Suprapubic skin (tissue), 4 donors: ENCODE results near the gene TNS1. TPM values are rescaled to one million over a fixed set of nuclear protein-coding genes. Genes with fewer than 3 reads are reported as not detected.

Experiments
- DNase-seq, 2 donors: peaks; one replicate each; pipeline ENCODE4 v3.0.0-alpha.2; 2019; ENCODE audit warnings: low spot score in 2 of 2
- H3K27ac ChIP-seq: fragments of 200-600 bp; sonication (generic); one replicate; pipeline ENCODE4 v1.5.1; 2019
- H3K27me3 ChIP-seq: fragments of 200-600 bp; sonication (generic); one replicate; pipeline ENCODE4 v1.5.1; 2019
- H3K36me3 ChIP-seq: fragments of 200-600 bp; sonication (generic); one replicate; pipeline ENCODE4 v1.5.1; 2019
- H3K4me1 ChIP-seq: fragments of 200-600 bp; sonication (generic); one replicate; pipeline ENCODE4 v1.5.1; 2019
- H3K4me3 ChIP-seq: fragments of 200-600 bp; sonication (generic); one replicate; pipeline ENCODE4 v1.5.1; 2019; ENCODE audit warnings: mild to moderate bottlenecking
- H3K9me3 ChIP-seq: fragments of 200-600 bp; sonication (generic); one replicate; pipeline ENCODE4 v1.5.1; 2019
- EP300 ChIP-seq: sonication (generic); formaldehyde crosslinking; IDR thresholded peaks from one replicate; pipeline ENCODE4 v1.6.1; 2017; ENCODE audit warnings: antibody characterized with exemption
- POLR2A ChIP-seq, 2 donors: fragments of 450-650 bp; IDR thresholded peaks; one replicate each; pipeline ENCODE4 v1.6.1; 2017; ENCODE audit warnings: antibody characterized with exemption in 2 of 2, mild to moderate bottlenecking in 2 of 2, moderate library complexity in 2 of 2
- POLR2AphosphoS5 ChIP-seq, 3 donors: sonication (generic); formaldehyde crosslinking; IDR thresholded peaks; one replicate each; pipeline ENCODE4 v1.6.1; 2017; ENCODE audit warnings: antibody characterized with exemption in 3 of 3
- WGBS: methylation state at CpG from one replicate; pipeline ENCODE4 v1.1.5; 2018; 5-methylcytosine and 5-hydroxymethylcytosine counted together
- total RNA-seq, 4 donors: library from RNA; depleted of rRNA; stranded (reverse); fragments of >200 nt; gene quantifications; one replicate each; pipeline ENCODE4 v1.1.0, GENCODE V29; 2016
- TF ChIP-seq, protein P1 (sequence below), 2 donors: fragments of 200-600 bp in 1 of 2; fragments of 450-650 bp in 1 of 2; sonication (generic) in 1 of 2; IDR thresholded peaks; one replicate each; pipeline ENCODE4 v1.5.1; 2016 to 2019; ENCODE audit warnings: antibody characterized with exemption in 2 of 2, mild to moderate bottlenecking in 1 of 2, moderate library complexity in 1 of 2

TNS1 gene
- total RNA-seq, 4 donors from 2014 or later: 64.1 to 145 (median 99.5) TPM

DNA sequence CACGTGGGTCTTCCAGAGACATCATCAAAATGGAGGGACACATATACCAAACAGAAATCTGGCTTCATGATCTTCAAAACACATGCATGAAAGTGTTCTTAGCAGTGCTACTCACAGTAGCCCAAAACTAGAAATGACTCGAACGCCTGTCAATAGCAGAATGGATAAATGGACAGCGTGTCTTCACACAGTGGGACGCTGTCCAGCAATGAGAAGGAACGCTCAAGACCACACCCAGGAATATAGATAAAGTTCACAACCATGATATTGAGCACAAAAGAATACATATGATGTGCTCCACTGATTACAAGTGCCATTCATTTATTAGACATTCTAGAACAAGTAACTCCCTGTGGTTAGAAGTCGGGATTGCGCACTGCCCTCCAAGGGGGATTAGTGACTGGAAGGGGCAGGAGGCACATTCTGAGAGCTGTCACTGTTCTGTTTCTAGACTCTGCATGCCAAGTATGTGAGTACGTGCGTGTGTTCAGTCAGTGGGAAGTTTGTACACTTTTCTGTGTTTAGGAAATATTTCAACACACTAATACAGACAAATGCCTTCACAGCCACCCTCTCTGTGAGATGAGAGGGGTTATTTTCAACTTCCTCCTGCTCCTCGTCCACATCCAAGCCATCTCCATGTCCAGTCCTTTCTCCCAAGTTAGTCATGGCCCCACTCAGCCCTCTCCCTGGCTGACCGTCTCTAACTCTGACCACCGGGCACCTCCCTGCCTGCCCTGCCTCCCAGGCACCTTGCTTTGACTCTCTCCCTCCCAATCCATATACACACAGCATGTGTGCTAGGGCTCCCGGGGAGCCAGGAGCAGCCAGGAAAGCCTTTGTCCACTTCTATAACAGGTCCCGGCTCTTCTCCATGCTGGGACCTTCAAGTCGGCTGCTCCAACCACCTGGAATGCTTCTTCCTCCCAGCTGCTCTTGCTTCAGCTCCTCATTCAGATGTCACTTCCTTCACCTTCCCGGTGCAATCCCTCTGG, 26.9 kb upstream of the TNS1 start:
- peak in 1 of 2 donors; percentile 43 for DNase-seq
- TF ChIP-seq EP300 (no peak), POLR2A (IDR thresholded peaks at IDR 0.05) (no peak), POLR2AphosphoS5 (IDR thresholded peaks at IDR 0.05) (no peak)
- TF ChIP-seq, protein P1, sequence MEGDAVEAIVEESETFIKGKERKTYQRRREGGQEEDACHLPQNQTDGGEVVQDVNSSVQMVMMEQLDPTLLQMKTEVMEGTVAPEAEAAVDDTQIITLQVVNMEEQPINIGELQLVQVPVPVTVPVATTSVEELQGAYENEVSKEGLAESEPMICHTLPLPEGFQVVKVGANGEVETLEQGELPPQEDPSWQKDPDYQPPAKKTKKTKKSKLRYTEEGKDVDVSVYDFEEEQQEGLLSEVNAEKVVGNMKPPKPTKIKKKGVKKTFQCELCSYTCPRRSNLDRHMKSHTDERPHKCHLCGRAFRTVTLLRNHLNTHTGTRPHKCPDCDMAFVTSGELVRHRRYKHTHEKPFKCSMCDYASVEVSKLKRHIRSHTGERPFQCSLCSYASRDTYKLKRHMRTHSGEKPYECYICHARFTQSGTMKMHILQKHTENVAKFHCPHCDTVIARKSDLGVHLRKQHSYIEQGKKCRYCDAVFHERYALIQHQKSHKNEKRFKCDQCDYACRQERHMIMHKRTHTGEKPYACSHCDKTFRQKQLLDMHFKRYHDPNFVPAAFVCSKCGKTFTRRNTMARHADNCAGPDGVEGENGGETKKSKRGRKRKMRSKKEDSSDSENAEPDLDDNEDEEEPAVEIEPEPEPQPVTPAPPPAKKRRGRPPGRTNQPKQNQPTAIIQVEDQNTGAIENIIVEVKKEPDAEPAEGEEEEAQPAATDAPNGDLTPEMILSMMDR (IDR thresholded peaks at IDR 0.05): no peak
- H3K27ac ChIP-seq: no peak overlapping the region

DNA sequence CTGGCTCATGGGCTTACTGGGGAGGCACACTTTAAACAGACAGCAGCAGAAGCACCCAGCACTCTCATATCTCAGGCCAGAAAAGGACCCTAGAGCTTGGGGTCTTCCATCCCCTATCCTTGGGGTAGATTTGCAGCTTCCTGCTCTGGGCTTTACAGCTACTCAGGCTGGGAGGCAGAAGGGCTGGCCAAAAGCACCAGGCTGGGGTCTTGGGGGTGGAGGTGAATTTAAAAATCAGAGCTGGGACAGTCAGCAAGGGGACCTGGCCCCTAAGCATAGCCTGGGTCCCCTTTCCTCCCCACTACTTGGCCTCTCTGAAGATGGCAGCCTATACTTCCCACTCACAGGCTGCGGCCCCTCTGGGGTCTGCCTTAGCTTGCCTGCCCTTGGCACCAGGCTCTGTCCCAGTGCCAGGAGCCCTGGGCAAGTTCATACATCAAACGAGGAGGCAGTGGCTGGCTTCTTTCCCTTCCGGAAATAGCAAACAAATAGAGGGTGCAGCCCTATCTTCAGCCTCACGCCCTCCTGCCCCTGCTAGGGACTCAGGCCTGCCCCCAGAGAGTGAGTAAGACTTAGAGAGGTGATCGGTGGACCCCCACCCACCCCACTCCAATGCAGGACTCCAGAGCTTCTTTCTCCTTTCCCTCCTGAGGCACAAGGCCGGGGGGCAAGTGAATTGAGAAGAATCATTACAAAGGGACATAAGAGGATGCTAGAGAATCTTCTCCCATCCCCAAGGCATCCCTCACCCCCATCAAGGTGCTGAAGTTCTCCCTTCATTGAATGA, 26.0 kb upstream of the TNS1 start:
- whole genome bisulfite sequencing: 56% methylated on average over 6 of the region's 6 CpGs
- Histone ChIP-seq H3K9me3 (no peaks in the 10 kb centered on the region), H3K4me3 (no peak overlapping the region), H3K27ac (no peak overlapping the region), H3K27me3 (peaks cover 2% of the 10 kb centered on the region), H3K4me1 (peaks cover 72% of the 10 kb centered on the region), H3K36me3 (no peaks in the 10 kb centered on the region)
- no peak for TF ChIP-seq POLR2A (IDR thresholded peaks at IDR 0.05)
- no peak for TF ChIP-seq POLR2AphosphoS5 (IDR thresholded peaks at IDR 0.05)
- TF ChIP-seq, protein P1 (IDR thresholded peaks at IDR 0.05): no peak
- TF ChIP-seq EP300: no peak
- DNase-seq: peak; percentile 56 to 62

More for the DNA sequence above, 26.9 kb upstream of the TNS1 start:
- Histone ChIP-seq H3K4me3 (no peak overlapping the region), H3K27me3 (peaks cover 6% of the 10 kb centered on the region), H3K4me1 (peaks cover 69% of the 10 kb centered on the region), H3K36me3 (no peaks in the 10 kb centered on the region), H3K9me3 (no peaks in the 10 kb centered on the region)
- 59% methylated on average over 17 of the region's 17 CpGs for WGBS

DNA sequence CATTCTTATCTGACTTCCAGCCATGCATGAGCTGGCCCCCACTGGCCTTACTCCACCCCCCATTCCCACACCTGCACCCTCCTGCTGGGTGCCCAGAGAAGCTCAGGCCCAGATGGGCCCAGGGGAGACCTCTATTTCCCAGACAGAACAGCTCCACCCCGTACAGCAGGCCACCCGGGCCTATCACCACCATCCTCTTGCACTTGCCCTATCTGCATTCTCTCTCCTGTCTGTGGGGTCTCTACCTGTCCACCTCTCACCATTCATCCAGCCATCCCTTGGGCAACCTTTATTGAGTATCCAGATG, 25.3 kb upstream of the TNS1 start:
- Histone ChIP-seq H3K9me3 (no peaks in the 10 kb centered on the region), H3K4me1 (peaks cover 74% of the 10 kb centered on the region), H3K36me3 (no peaks in the 10 kb centered on the region), H3K27me3 (no peaks in the 10 kb centered on the region), H3K27ac (no peak overlapping the region), H3K4me3 (no peak overlapping the region)
- WGBS: 96% methylated on average over 2 of the region's 2 CpGs
- peak; percentile 43 to 57 for DNase-seq
- no peak for TF ChIP-seq POLR2A (IDR thresholded peaks at IDR 0.05)

DNA sequence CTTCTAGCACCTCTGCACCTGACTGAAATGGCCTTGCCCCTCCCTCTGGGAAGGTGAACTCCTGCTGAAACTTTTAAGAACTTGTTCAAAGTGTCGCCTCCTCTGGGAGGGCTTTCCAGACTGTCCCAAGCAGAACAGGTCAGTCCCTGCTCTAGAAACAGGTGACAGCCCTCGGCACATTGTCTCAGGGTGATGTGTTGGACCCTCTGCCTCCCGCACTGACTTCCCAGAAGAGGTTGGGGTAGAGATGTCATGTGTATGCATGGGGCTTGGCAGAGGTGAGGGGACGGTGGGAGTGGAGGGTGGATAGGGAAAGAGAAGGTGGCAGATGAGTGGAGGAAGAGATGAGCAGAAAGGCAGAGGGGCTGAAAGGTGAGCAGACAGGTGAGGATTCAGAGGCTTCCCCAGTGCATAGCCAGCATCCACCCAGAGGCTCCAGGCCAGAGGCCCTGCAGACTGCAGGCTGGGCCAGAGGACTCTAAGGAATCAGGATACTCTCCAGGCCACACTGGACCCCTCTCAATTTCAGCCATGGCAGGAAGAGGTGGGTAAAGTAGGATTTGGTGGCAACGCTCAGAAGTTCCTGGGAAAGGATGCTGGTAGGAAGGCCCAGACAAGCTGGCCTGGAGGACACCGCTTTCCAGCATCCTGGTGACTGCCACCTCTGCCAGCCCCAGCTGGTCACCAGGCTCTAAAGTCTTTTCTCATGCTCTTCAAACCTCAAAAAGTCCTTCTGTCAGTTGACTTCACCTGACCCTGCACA, 24.8 kb upstream of the TNS1 start:
- no peaks in the 10 kb centered on the region for H3K36me3 ChIP-seq
- DNase-seq: peak; percentile 52 to 63
- H3K27me3 ChIP-seq: no peaks in the 10 kb centered on the region
- WGBS: 92% methylated on average over 6 of the region's 6 CpGs
- no peak for TF ChIP-seq POLR2A (IDR thresholded peaks at IDR 0.05)
- no peak for TF ChIP-seq EP300
- TF ChIP-seq POLR2AphosphoS5 (IDR thresholded peaks at IDR 0.05): no peak
- TF ChIP-seq, protein P1 (IDR thresholded peaks at IDR 0.05): no peak
- no peak overlapping the region for H3K27ac ChIP-seq
- H3K4me3 ChIP-seq: no peak overlapping the region
- no peaks in the 10 kb centered on the region for H3K9me3 ChIP-seq
- H3K4me1 ChIP-seq: peaks cover 72% of the 10 kb centered on the region

DNA sequence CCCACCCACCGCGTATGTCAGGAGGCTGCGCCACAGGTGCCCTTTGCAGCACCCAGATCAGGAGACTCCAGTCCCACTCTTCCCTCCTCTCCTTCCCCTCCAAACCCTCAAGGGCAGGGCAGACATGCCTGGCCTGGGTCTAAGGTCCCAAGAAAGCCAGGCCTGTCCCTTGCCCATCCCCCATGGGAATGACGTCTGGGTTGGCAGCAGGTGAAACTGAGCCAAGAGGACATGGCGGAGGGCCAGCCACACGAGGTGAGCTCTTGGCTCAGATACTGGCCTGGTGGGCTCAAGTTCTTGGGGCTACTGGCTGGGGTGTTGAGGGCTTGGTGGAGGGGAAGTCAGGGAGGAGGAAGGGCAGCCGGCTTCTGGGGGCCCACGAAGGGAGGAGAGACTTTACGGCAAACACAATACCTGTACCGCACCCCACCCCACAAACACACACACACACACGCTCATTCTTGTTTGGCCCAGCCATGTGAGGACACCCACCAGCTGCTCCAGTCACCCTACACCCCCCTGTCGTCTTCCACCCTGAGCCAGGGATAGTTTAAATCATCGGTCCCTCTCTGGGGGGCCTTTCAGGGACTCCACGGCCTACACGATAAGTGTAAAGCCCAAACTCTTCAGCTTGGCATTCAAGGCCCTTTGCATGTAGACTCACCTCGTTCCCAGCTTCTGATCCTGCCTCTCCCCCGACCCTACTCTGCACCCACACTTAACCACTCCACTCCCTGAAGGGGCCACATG, 24.1 kb upstream of the TNS1 start:
- peak; percentile 64 to 78 for DNase-seq

More for the DNA sequence above, 24.1 kb upstream of the TNS1 start:
- no peaks in the 10 kb centered on the region for H3K27me3 ChIP-seq
- WGBS: 68% methylated on average over 17 of the region's 17 CpGs
- H3K27ac ChIP-seq: no peak overlapping the region
- no peak for TF ChIP-seq EP300
- no peak for TF ChIP-seq POLR2AphosphoS5 (IDR thresholded peaks at IDR 0.05)
- no peak for TF ChIP-seq POLR2A (IDR thresholded peaks at IDR 0.05)
- TF ChIP-seq, protein P1 (IDR thresholded peaks at IDR 0.05): no peak
- H3K4me3 ChIP-seq: no peak overlapping the region
- no peaks in the 10 kb centered on the region for H3K9me3 ChIP-seq
- H3K4me1 ChIP-seq: peaks cover 64% of the 10 kb centered on the region
- no peaks in the 10 kb centered on the region for H3K36me3 ChIP-seq
